PC-3 (cell line): Measurements from ENCODE around the gene FRMD4B. TPM values are rescaled to one million over a fixed set of nuclear protein-coding genes. Genes with fewer than 3 reads are reported as not detected.

Source experiments
- ATAC-seq: fragments of 200-7000 bp; cut with Tn5 transposase; 2 replicates; pipeline ENCODE4 v1.9.1; 2020; ENCODE audit warnings: mild to moderate bottlenecking, moderate library complexity
- BruUV-seq: library from RNA; stranded (reverse); fragments of 400-500 nt; replicated peaks from 2 replicates; lab custom pipeline; 2021; lab: Mats Ljungman, UMichigan
- CTCF ChIA-PET: fragments of 300-600 bp; sonication (Branson Sonifier 250); formaldehyde crosslinking; loops from one replicate; lab custom pipeline; 2022; ENCODE audit warnings: antibody characterized with exemption; lab: Charles Lee
- POLR2A ChIA-PET: fragments of 300-600 bp; sonication (Branson Sonifier 250); formaldehyde crosslinking; loops from one replicate; lab custom pipeline; 2022; ENCODE audit warnings: antibody characterized with exemption; ENCODE audit not compliant: unreplicated experiment; lab: Charles Lee
- DNase-seq: peaks from one replicate; pipeline ENCODE4 v3.0.0-alpha.2; 2015
- H2AFZ ChIP-seq: fragments of 300-600 bp; sonication (generic); 2 replicates; pipeline ENCODE4 v1.6.0; 2016; ENCODE audit warnings: antibody characterized with exemption, low read length
- H3F3A ChIP-seq: fragments of 300-600 bp; sonication (generic); one replicate; pipeline ENCODE4 v1.6.0; 2017; ENCODE audit warnings: antibody characterized with exemption, low read length, control low read depth, mild to moderate bottlenecking; ENCODE audit not compliant: unreplicated experiment
- H3K27ac ChIP-seq: fragments of 300-600 bp; sonication (generic); 2 replicates; pipeline ENCODE4 v1.5.1; 2016; ENCODE audit warnings: mild to moderate bottlenecking, low read length
- H3K27me3 ChIP-seq: fragments of 300-600 bp; sonication (generic); 2 replicates; pipeline ENCODE4 v1.6.1; 2016; ENCODE audit warnings: low read length, mixed read lengths
- H3K36me3 ChIP-seq: fragments of 300-600 bp; sonication (generic); 2 replicates; pipeline ENCODE4 v1.6.1; 2016; ENCODE audit warnings: low read depth, mixed run types, low read length, mixed read lengths
- H3K4me1 ChIP-seq: fragments of 300-600 bp; sonication (generic); 2 replicates; pipeline ENCODE4 v1.5.1; 2016; ENCODE audit warnings: low read length; ENCODE audit not compliant: insufficient read depth
- H3K4me2 ChIP-seq: fragments of 300-600 bp; sonication (generic); 2 replicates; pipeline ENCODE4 v1.6.0; 2016; ENCODE audit warnings: low read length
- H3K4me3 ChIP-seq: fragments of 300-600 bp; sonication (generic); 2 replicates; pipeline ENCODE4 v1.5.1; 2016; ENCODE audit warnings: mild to moderate bottlenecking, low read length, mixed read lengths
- H3K79me2 ChIP-seq: fragments of 300-600 bp; sonication (generic); 2 replicates; pipeline ENCODE4 v1.6.1; 2017; ENCODE audit warnings: low read length, mixed read lengths
- H3K9ac ChIP-seq: fragments of 300-600 bp; sonication (generic); 2 replicates; pipeline ENCODE4 v1.6.0; 2016; ENCODE audit warnings: mild to moderate bottlenecking, low read length
- H3K9me2 ChIP-seq: fragments of 300-600 bp; sonication (generic); replicated peaks from 2 replicates; pipeline ENCODE4 v1.6.1; 2016; ENCODE audit warnings: mixed run types, low read length, mixed read lengths
- H3K9me3 ChIP-seq: fragments of 300-600 bp; sonication (generic); 2 replicates; pipeline ENCODE4 v1.6.1; 2016; ENCODE audit warnings: low read length, mixed read lengths
- H4K20me1 ChIP-seq: fragments of 300-600 bp; sonication (generic); 2 replicates; pipeline ENCODE4 v1.6.1; 2016; ENCODE audit warnings: low read length, mixed read lengths
- EZH2 ChIP-seq: fragments of 300-600 bp; sonication (generic); IDR thresholded peaks from one replicate; pipeline ENCODE4 v1.6.1; 2017; ENCODE audit warnings: antibody characterized with exemption, mild to moderate bottlenecking, low read length; ENCODE audit not compliant: unreplicated experiment
- EZH2phosphoT487 ChIP-seq: fragments of 300-600 bp; sonication (generic); IDR thresholded peaks from 2 replicates; pipeline ENCODE4 v1.6.1; 2018; ENCODE audit warnings: mild to moderate bottlenecking, antibody characterized with exemption, low read length, borderline replicate concordance
- intact Hi-C: fragments of 100-400 bp; cut with micrococcal nuclease; formaldehyde crosslinking; loops from 2 replicates; pipeline ENCODE4 v1.9.0; 2023
- total RNA-seq: library from RNA; depleted of rRNA; stranded (reverse); fragments of >200 nt; gene quantifications from 2 replicates; pipeline ENCODE4 v1.2.3, GENCODE V29; 2014
- TF ChIP-seq, protein P1 (sequence below): fragments of 300-600 bp; sonication (generic); conservative IDR thresholded peaks from 2 replicates; pipeline ENCODE4 v1.5.1; 2017; ENCODE audit warnings: antibody characterized with exemption, low read depth, mild to moderate bottlenecking, low read length

Gene FRMD4B
- total RNA-seq, 1 experiment from 2014 or later = 5.7 TPM

DNA sequence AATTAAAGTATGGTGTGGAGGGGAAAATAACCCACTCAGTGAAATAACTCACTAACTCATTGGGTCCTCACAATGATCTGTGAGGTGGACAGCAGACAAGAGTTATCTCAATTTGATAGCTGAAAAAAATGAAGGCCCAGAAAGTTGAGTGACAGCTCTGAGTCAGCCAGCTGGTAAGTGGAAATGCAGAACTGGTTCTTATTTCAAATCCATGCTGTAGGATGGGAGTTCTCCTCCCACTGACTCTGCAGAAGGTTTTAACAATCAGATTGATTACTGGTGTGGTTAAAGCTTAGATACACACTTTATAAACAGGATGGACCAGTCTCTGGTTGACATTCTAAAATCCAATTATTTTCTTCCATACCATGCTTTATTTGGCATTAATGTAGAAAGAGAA is 176.5 kb downstream of the FRMD4B start:
- intact Hi-C loops = no loop called here
- no peak for TF ChIP-seq EZH2phosphoT487
- TF ChIP-seq, protein P1, sequence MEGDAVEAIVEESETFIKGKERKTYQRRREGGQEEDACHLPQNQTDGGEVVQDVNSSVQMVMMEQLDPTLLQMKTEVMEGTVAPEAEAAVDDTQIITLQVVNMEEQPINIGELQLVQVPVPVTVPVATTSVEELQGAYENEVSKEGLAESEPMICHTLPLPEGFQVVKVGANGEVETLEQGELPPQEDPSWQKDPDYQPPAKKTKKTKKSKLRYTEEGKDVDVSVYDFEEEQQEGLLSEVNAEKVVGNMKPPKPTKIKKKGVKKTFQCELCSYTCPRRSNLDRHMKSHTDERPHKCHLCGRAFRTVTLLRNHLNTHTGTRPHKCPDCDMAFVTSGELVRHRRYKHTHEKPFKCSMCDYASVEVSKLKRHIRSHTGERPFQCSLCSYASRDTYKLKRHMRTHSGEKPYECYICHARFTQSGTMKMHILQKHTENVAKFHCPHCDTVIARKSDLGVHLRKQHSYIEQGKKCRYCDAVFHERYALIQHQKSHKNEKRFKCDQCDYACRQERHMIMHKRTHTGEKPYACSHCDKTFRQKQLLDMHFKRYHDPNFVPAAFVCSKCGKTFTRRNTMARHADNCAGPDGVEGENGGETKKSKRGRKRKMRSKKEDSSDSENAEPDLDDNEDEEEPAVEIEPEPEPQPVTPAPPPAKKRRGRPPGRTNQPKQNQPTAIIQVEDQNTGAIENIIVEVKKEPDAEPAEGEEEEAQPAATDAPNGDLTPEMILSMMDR = no peak
- TF ChIP-seq EZH2 = no peak
- Histone ChIP-seq H3K4me2 (no peak overlapping the region), H3K36me3 (no peaks in the 10 kb centered on the region), H3K4me3 (no peak overlapping the region), H3K9me2 (no peaks in the 10 kb centered on the region), H3K9me3 (no peaks in the 10 kb centered on the region), H3K79me2 (no peaks in the 10 kb centered on the region), H3K27ac (no peak overlapping the region), H4K20me1 (no peaks in the 10 kb centered on the region), H3F3A (peaks cover 3% of the 10 kb centered on the region), H3K27me3 (no peaks in the 10 kb centered on the region), H2AFZ (no peak overlapping the region), H3K9ac (no peak overlapping the region), H3K4me1 (peaks cover 18% of the 10 kb centered on the region)
- CTCF ChIA-PET = no interaction called here
- BruUV-seq = no TSS peak
- ATAC-seq (no peak), DNase-seq (peak; percentile 19)
- POLR2A ChIA-PET = no interaction called here

DNA sequence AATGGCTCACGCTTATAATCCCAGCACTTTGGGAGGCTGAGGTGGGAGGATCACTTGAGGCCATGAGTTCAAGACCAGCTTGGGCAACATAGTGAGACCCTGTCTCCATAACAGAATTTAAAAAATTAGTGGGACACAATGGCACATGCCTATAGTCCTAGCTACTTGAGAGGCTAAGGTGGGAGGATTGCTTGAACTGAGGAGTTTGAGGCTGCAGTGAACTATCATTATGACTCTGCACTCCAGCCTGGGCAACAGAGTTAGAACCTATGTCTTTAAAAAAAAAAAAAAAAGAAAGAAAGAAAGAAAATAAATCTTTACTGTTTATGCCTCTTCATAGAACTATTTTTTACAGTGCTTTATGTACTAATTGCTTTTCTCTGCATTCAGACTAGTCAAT is 178.9 kb downstream of the FRMD4B start:
- Histone ChIP-seq H3K9ac (no peak overlapping the region), H3K79me2 (no peaks in the 10 kb centered on the region), H3K36me3 (no peaks in the 10 kb centered on the region), H3K4me3 (no peak overlapping the region), H3F3A (no peaks in the 10 kb centered on the region), H4K20me1 (no peaks in the 10 kb centered on the region), H3K27me3 (no peaks in the 10 kb centered on the region), H3K9me3 (no peaks in the 10 kb centered on the region), H2AFZ (no peak overlapping the region), H3K4me2 (no peak overlapping the region), H3K4me1 (peaks cover 16% of the 10 kb centered on the region), H3K9me2 (no peaks in the 10 kb centered on the region), H3K27ac (no peak overlapping the region)
- TF ChIP-seq EZH2 (no peak), EZH2phosphoT487 (no peak)
- TF ChIP-seq, protein P1 = no peak
- DNase-seq = no peak
- intact Hi-C loops = no loop called here
- CTCF ChIA-PET = no interaction called here
- BruUV-seq = no TSS peak
- POLR2A ChIA-PET = no interaction called here
- no peak for ATAC-seq

DNA sequence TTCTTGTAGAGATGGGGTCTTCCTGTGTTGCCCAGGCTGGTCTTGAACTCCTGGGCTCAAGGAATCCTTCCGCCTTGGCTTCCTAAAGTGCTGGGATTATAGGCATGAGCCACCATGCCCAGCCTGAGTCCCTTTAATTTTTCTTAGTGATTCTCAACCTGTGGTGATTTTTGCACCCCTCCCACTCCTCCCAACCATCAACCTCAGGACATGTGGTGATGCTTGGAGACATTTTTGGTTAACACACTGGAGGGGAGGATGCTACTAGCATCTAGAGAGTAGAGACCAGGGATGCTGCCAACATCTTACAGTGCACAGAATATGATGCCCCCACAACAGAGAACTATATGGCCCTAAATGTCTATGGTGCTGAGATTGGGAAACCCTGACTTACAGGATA is 180.5 kb downstream of the FRMD4B start:
- ATAC-seq = no peak

More for the DNA sequence above, 180.5 kb downstream of the FRMD4B start:
- ChIA-PET POLR2A (no interaction called here), CTCF (interaction anchor here (0.6 kb wide), 1 partner anchor 95 kb away, joined by 12 read pairs; no protein-coding TSS in a partner anchor)
- Histone ChIP-seq H3K79me2 (no peaks in the 10 kb centered on the region), H3K9me3 (no peaks in the 10 kb centered on the region), H3K27ac (no peak overlapping the region), H3F3A (no peaks in the 10 kb centered on the region), H3K9ac (no peak overlapping the region), H3K4me1 (peaks cover 27% of the 10 kb centered on the region), H3K27me3 (no peaks in the 10 kb centered on the region), H4K20me1 (no peaks in the 10 kb centered on the region), H2AFZ (no peak overlapping the region), H3K36me3 (no peaks in the 10 kb centered on the region), H3K4me2 (no peak overlapping the region), H3K9me2 (no peaks in the 10 kb centered on the region), H3K4me3 (no peak overlapping the region)
- no peak for TF ChIP-seq EZH2phosphoT487
- TF ChIP-seq, protein P1 = no peak
- TF ChIP-seq EZH2 = no peak
- intact Hi-C loops = no loop called here
- BruUV-seq = no TSS peak
- no peak for DNase-seq
